HG03103 (cell line): ENCODE results near the gene XRCC5.
"Not testable (repeated sequence)": the region's sequence is repeated elsewhere in the genome, so short reads cannot be mapped to it uniquely, and the experiment has no call there.

Experiments used
- ATAC-seq: cut with Tn5 transposase; IDR thresholded peaks from one replicate; pipeline ENCODE4 v1.9.1; 2021; ENCODE audit warnings: low read depth; ENCODE audit not compliant: unreplicated experiment

The XRCC5 gene

GRCh38 chr2:216114714-216115531, 5.8 kb downstream of the XRCC5 start:
- peak; percentile 49 for ATAC-seq

GRCh38 chr2:216116418-216116817, 7.3 kb downstream of the XRCC5 start:
- ATAC-seq, result no peak

- ATAC-seq, result no peak
Measured at GRCh38 chr2:216117561-216118340, 8.6 kb downstream of the XRCC5 start.

- no peak for ATAC-seq
Measured at GRCh38 chr2:216118474-216118873, 9.3 kb downstream of the XRCC5 start.

- ATAC-seq, result no peak
Measured at GRCh38 chr2:216119146-216119545, 10.0 kb downstream of the XRCC5 start.

GRCh38 chr2:216119986-216120385, 10.8 kb downstream of the XRCC5 start:
- no peak for ATAC-seq

GRCh38 chr2:216121255-216121654, 12.1 kb downstream of the XRCC5 start:
- ATAC-seq, result no peak

- no peak for ATAC-seq
Measured at GRCh38 chr2:216126943-216127342, 17.8 kb downstream of the XRCC5 start.

- no peak for ATAC-seq
Measured at GRCh38 chr2:216130346-216130971, 21.3 kb downstream of the XRCC5 start.

GRCh38 chr2:216131175-216131926, 22.2 kb downstream of the XRCC5 start:
- no peak for ATAC-seq

- no peak for ATAC-seq
Measured at GRCh38 chr2:216132585-216132984, 23.4 kb downstream of the XRCC5 start.

- ATAC-seq, result no peak
Measured at GRCh38 chr2:216133397-216133796, 24.2 kb downstream of the XRCC5 start.

GRCh38 chr2:216134958-216135541, 25.9 kb downstream of the XRCC5 start:
- ATAC-seq, result no peak

GRCh38 chr2:216139884-216140283, 30.7 kb downstream of the XRCC5 start:
- ATAC-seq, result no peak

- ATAC-seq, result not testable (repeated sequence)
Measured at GRCh38 chr2:216141516-216141915, 32.4 kb downstream of the XRCC5 start.

GRCh38 chr2:216142540-216142939, 33.4 kb downstream of the XRCC5 start:
- ATAC-seq, result peak; percentile 97

GRCh38 chr2:216144372-216144771, 35.2 kb downstream of the XRCC5 start:
- no peak for ATAC-seq

- ATAC-seq, result no peak
Measured at GRCh38 chr2:216144857-216145256, 35.7 kb downstream of the XRCC5 start.

GRCh38 chr2:216146573-216146972, 37.4 kb downstream of the XRCC5 start:
- ATAC-seq, result no peak
